ENCODE results near the gene ZNF488.

ZNF488 gene

DNA sequence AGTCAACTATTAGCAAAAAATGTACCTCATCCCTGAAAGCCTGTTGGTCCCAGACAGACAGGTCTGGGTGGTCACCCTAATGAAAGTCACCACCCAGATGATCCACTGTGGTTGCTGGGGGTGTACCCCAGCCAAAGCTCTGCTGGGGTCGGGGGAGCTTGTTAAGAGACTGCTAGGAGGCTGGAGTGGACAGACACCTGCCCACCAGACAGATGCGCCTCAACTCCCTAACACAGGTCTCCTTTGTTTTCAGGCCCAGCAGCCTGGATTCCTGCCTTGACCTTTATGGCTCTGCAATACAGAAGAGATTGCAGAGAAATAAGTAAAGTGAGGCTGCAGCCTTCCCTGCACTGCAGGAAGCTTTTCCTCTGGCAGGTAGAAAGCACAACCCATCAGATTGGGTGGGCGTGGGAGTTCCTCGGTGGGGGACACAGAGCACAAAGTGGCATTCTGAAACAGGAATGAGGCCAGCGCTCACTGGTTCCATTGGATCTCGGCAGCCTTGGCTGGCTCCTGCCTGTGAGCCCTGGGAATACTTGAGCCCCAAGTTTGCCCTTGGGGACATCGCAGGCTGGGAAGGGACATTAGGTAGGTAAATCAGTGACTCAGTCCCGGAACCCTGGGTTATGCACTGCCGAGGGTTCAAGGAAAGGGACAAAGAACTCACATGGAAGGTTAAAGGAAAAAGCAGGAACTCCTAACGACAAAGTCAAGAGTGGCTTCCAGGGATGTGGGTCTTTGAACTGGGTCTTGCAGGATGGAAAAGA lies 18.0 kb upstream of the ZNF488 start:
- TF ChIP-seq, protein P1, sequence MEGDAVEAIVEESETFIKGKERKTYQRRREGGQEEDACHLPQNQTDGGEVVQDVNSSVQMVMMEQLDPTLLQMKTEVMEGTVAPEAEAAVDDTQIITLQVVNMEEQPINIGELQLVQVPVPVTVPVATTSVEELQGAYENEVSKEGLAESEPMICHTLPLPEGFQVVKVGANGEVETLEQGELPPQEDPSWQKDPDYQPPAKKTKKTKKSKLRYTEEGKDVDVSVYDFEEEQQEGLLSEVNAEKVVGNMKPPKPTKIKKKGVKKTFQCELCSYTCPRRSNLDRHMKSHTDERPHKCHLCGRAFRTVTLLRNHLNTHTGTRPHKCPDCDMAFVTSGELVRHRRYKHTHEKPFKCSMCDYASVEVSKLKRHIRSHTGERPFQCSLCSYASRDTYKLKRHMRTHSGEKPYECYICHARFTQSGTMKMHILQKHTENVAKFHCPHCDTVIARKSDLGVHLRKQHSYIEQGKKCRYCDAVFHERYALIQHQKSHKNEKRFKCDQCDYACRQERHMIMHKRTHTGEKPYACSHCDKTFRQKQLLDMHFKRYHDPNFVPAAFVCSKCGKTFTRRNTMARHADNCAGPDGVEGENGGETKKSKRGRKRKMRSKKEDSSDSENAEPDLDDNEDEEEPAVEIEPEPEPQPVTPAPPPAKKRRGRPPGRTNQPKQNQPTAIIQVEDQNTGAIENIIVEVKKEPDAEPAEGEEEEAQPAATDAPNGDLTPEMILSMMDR (conservative IDR thresholded peaks at IDR 0.05; ENCODE audit: low read depth), result no peak
- H3K27ac ChIP-seq, result peak overlapping the region; percentile 86
- ChIA-PET CTCF (interaction anchor here (0.6 kb wide), 1 partner anchor 20 kb away, joined by 3 read pairs; no protein-coding TSS in a partner anchor), POLR2A (ENCODE audit: low non-redundant PET) (interaction anchor here (0.6 kb wide), 1 partner anchor 11 kb away, joined by 3 read pairs; no protein-coding TSS in a partner anchor)
- DNase-seq (ENCODE audit: low spot score), result no peak

GRCh38 chr10:47401210-47401609 lies 17.1 kb upstream of the ZNF488 start:
- DNase-seq (ENCODE audit: low spot score), result no peak
- ChIA-PET CTCF (interaction anchor here (0.7 kb wide), 1 partner anchor 89 kb away, joined by 3 read pairs; no protein-coding TSS in a partner anchor), POLR2A (ENCODE audit: low non-redundant PET) (no interaction called here)
- H3K27ac ChIP-seq, result 0 out of 2 replicates have a peak overlapping the region, but pooled peaks have one; percentile 1
- TF ChIP-seq, protein P1 (conservative IDR thresholded peaks at IDR 0.05; ENCODE audit: low read depth), result no peak

DNA sequence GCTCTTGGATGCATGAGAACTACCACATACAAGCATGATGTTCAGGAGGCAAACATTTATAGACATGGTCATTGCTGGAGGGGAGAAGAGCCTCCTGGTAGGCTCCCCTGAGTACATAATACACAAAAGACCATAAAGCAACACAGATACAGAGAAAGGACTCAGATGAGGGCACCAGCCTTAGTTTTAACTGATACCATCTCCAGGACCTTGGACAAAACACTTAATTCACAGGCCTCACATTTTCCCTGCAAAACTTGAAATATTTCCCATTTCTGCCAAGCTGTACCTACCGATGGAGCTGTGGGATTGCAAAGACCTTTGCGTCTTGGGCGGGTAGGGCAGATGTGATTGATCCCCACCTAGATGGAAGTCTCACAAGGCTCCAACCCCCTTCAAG lies 16.7 kb upstream of the ZNF488 start:
- TF ChIP-seq, protein P1 (conservative IDR thresholded peaks at IDR 0.05; ENCODE audit: low read depth), result no peak
- CTCF ChIA-PET, result interaction anchor here (0.7 kb wide), 1 partner anchor 89 kb away, joined by 3 read pairs; no protein-coding TSS in a partner anchor
- DNase-seq (ENCODE audit: low spot score), result no peak
- POLR2A ChIA-PET (ENCODE audit: low non-redundant PET), result no interaction called here
- 0 out of 2 replicates have a peak overlapping the region, but pooled peaks have one; percentile 1 for H3K27ac ChIP-seq

DNA sequence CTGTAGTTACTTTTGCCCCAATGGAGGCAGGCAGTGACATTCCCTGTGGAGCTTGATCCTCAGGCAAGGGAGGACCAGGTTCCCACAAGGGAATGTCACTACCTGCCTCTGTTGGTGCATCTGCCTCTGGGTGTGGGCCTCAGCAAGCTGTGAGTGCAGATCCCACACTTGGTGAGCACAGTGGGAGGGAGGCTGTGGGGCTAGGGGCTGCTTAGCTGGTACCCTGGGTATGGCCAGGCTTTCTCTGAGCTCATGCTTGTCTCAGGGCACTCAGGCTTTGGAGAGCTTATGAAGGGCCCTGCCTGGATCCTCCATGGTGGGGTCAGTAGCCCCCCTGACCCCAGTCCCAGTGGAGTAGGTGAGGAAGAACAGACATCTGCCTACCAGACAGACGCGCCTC lies 16.2 kb upstream of the ZNF488 start:
- ChIA-PET POLR2A (ENCODE audit: low non-redundant PET) (no interaction called here), CTCF (interaction anchor here (0.5 kb wide), 1 partner anchor 1669 kb away, joined by 3 read pairs; no protein-coding TSS in a partner anchor)
- DNase-seq (ENCODE audit: low spot score), result no peak
- TF ChIP-seq, protein P1 (conservative IDR thresholded peaks at IDR 0.05; ENCODE audit: low read depth), result no peak
- no peak overlapping the region for H3K27ac ChIP-seq

- POLR2A ChIA-PET (ENCODE audit: low non-redundant PET), result no interaction called here
- H3K27ac ChIP-seq, result peak overlapping the region; percentile 68
- DNase-seq (ENCODE audit: low spot score), result no peak
- CTCF ChIA-PET, result no interaction called here
- TF ChIP-seq, protein P1 (conservative IDR thresholded peaks at IDR 0.05; ENCODE audit: low read depth), result no peak
Measured at GRCh38 chr10:47397256-47397655, 13.2 kb upstream of the ZNF488 start.

- POLR2A ChIA-PET (ENCODE audit: low non-redundant PET), result no interaction called here
- peak overlapping the region; percentile 68 for H3K27ac ChIP-seq
- CTCF ChIA-PET, result interaction anchor here (0.7 kb wide), 1 partner anchor 35 kb away, joined by 3 read pairs; no protein-coding TSS in a partner anchor
- DNase-seq (ENCODE audit: low spot score), result peak; percentile 67
- TF ChIP-seq, protein P1 (conservative IDR thresholded peaks at IDR 0.05; ENCODE audit: low read depth), result no peak
Measured at GRCh38 chr10:47396311-47396717, 12.2 kb upstream of the ZNF488 start.
